Activated naive CD8-positive, alpha-beta T cell treated with anti-CD3 and anti-CD28 coated beads for 36 hours (primary cell): ENCODE results near the gene GYPC. TPM values are rescaled to one million over a fixed set of nuclear protein-coding genes. Genes with fewer than 3 reads are reported as not detected.

Experiments used
- DNase-seq: peaks from one replicate; pipeline ENCODE4 v3.0.0; 2021
- H3K27ac Mint-ChIP-seq: one replicate; pipeline ENCODE4 v1.8.0; 2022; ENCODE audit warnings: mild to moderate bottlenecking, moderate library complexity, mixed read lengths
- H3K27me3 Mint-ChIP-seq: one replicate; pipeline ENCODE4 v1.8.0; 2022; ENCODE audit warnings: mild to moderate bottlenecking, mixed read lengths
- H3K36me3 Mint-ChIP-seq: one replicate; pipeline ENCODE4 v1.8.0; 2021; ENCODE audit warnings: mild to moderate bottlenecking, mixed read lengths
- H3K4me1 Mint-ChIP-seq: one replicate; pipeline ENCODE4 v1.8.0; 2021; ENCODE audit warnings: mixed read lengths
- H3K4me3 Mint-ChIP-seq: one replicate; pipeline ENCODE4 v1.8.0; 2022; ENCODE audit warnings: mild to moderate bottlenecking, moderate library complexity, mixed read lengths
- H3K9me3 Mint-ChIP-seq: one replicate; pipeline ENCODE4 v1.8.0; 2022; ENCODE audit warnings: mixed read lengths
- total RNA-seq, 2 experiments: library from RNA; stranded (reverse); gene quantifications; one replicate each; pipeline ENCODE4 v1.2.3, GENCODE V29; 2021

GYPC gene
- total RNA-seq, 2 experiments from 2014 or later, result 171 to 179 TPM

DNA sequence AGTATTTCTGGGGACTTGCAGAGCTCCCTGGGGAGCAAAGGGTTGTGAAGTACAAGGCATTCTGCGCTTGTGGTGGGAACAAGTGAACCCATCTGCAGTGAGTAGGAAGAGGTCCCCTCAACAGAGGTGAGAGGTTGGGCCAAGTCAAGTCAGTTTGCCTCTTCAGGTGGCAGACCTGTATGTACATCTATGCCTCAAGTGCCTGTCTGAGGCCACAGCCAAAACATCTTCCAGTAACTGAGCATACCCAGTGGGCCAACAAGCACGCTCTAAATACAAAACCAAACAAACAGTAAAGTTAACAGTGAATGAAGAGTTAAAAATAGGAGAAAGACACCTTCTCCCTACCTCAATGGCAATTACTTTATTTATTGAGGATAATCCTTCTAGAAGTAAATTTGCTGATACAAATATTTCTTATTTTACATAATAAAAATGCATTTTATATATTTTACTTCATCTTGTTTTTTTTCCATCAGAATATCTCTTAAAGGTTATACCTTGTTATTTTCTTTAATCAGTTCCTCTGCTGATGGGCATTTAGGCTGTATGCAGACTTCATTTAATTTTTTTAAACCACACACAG lies 2.5 kb downstream of the GYPC start:
- DNase-seq, result no peak
- Mint-ChIP-seq H3K4me1 (peaks cover 64% of the 10 kb centered on the region), H3K27ac (peak overlapping the region; percentile 98), H3K27me3 (no peaks in the 10 kb centered on the region), H3K36me3 (peaks cover 57% of the 10 kb centered on the region), H3K9me3 (no peaks in the 10 kb centered on the region), H3K4me3 (peak overlapping the region; percentile 97)

DNA sequence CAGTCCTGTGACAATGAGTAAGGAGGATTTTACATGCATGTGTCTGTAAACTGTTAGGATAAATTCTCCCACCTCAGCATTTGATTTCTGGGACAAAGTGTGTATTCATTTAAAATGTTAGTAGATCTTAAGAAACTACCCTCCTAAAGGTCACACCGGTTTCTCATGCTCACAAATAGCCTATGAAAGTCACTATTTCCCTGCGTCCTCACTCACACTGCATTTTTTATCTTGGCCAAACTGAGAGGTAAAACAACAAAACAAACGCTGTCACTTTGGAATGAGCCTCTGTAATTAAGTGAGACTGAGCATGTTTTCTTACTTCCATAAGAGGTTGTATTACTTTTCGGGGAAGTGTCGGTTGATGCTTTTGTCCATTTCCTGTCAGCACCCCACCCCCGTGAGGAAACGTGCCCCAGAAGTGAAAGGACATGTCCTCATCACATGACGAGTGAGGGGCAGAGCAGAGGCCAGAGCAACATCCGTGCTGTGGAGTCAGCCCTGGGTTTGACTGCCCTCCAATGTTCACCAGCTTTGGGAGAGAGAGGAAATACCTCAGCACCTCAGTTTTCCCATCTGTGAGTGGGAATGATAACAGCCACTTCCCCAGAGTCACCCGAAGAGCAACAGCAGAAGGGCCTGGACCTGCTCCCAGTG lies 3.1 kb downstream of the GYPC start:
- Mint-ChIP-seq H3K27ac (peak overlapping the region; percentile 96), H3K9me3 (no peaks in the 10 kb centered on the region), H3K4me3 (peak overlapping the region; percentile 80), H3K36me3 (peaks cover 63% of the 10 kb centered on the region), H3K27me3 (no peaks in the 10 kb centered on the region), H3K4me1 (peaks cover 70% of the 10 kb centered on the region)
- DNase-seq, result peak; percentile 72

DNA sequence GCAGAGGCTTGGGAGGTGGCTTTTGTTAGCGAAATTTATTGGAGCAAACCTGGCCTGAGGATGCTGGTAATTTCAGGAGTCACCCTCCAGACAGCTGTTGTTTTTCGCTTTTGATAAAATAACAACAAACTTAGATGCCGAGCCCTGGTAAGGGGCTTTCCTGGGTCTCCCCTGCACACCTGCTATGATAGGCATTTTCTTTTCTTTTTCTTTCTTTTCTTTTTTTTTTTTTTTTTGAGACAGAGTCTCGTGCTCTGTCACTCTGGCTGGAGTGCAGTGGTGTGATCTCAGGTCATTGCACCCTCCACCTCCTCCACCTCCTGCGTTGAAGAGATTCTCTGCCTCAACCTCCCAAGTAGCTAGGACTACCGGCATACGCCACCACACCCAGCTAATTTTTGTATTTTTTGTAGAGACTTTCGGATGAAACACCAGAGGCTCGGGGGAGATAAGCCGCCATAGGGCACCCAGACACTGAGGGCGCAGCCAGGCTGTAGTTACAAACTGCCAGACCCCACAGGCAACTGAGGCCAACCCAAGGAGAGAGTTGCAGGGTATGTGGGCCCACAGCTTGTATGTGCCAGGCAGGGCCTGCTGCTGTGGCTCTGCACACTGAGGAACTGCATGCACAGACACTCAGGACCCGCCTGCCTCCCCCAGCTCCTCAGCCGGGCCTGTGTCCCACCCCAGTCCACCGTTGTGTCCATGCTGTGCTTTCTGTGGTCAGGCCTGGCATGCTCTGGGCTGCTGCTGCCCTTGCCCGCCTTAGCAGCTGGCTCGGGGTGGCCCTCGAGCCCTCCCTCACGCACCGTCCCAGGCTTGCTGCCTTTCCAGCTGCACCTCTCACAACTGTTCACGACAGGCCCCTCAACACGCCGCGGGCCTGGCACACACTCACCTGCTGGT lies 3.9 kb downstream of the GYPC start:
- peak overlapping the region; percentile 96 for H3K27ac Mint-ChIP-seq
- H3K36me3 Mint-ChIP-seq, result peaks cover 68% of the 10 kb centered on the region
- peaks cover 78% of the 10 kb centered on the region for H3K4me1 Mint-ChIP-seq
- peak overlapping the region; percentile 80 for H3K4me3 Mint-ChIP-seq
- H3K27me3 Mint-ChIP-seq, result no peaks in the 10 kb centered on the region
- no peak for DNase-seq
- H3K9me3 Mint-ChIP-seq, result no peaks in the 10 kb centered on the region

DNA sequence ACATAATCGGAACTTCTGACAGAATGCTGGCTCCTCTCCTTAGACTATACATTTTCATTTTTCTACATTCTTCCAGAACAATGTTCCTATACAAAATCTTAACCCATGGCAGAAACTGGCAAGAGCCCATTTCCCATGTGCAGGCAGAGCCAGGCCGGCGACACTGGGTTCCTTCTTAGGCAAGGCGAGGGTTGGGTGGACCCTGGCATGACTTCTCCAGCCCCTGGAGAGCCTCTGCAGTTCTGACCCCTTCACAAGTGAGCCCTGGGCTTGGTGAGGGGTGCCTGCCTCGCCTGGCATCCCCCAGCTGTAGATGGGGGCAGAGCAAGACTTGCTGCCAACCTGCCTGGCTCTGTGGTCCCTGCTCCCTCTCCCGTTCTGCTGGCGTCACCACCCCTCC lies 5.0 kb downstream of the GYPC start:
- no peaks in the 10 kb centered on the region for H3K9me3 Mint-ChIP-seq
- H3K36me3 Mint-ChIP-seq, result peaks cover 73% of the 10 kb centered on the region
- peak overlapping the region; percentile 96 for H3K27ac Mint-ChIP-seq
- peaks cover 79% of the 10 kb centered on the region for H3K4me1 Mint-ChIP-seq
- no peaks in the 10 kb centered on the region for H3K27me3 Mint-ChIP-seq
- DNase-seq, result no peak
- peak overlapping the region; percentile 44 for H3K4me3 Mint-ChIP-seq

DNA sequence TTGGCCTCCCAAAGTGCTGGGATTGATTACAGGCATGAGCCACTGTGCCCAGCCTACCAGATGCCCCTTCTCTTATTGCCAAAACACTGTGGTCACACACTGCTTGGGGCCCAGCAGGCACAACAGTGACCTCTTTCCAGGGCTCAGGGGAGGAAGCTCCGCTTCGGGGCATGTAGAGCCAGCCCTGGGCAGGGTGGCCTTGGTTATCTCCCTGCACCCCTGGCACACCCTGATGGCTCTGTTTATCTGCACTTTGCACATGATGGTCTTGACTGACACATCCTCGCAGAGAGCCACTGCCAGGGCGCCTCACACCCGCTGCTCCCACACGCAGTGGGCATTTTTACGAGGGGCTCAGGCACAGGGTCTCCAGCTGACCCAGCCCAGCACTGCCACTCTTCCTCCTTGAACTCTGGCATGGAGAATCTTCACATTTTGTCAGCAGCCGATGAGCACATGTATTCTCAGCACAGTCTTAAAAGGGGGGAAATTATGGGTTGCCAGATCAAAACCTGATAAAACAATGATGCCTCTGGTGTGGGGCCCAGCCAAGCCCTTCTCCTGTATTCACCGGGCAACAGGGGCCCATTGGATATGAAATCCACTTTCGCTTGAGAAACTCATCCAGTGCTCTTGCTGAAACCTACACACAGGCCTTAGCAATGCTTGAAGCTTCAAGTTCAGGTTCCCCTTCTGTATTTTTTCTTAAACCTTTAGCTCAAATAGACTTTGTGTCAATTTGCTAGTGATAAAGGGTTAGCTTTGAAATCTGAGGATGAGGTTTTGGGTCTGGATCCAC lies 5.9 kb downstream of the GYPC start:
- H3K27me3 Mint-ChIP-seq, result no peaks in the 10 kb centered on the region
- peaks cover 75% of the 10 kb centered on the region for H3K36me3 Mint-ChIP-seq
- no peak for DNase-seq

DNA sequence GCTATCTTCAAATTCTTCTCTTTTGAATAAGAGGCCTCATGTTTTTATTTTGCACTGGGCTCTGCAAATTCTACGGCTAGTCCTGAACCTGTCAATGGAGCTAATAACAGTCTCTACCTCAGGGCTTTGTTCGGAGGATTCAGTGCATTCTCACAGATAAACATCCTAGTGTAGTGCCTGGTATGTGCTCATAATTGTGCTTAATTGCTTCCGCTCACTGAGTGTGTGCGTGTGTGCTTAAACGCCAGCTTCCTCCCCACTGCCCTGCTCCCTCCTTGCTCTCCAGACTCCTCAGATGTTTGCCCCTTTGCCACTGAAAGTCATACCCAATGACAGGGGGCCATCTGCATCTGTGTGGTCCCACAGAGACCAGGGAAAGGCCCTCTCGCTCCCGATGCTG lies 6.7 kb downstream of the GYPC start:
- peak overlapping the region; percentile 66 for H3K4me3 Mint-ChIP-seq
- DNase-seq, result no peak
- H3K27ac Mint-ChIP-seq, result peak overlapping the region; percentile 96
- H3K4me1 Mint-ChIP-seq, result peaks cover 90% of the 10 kb centered on the region
- no peaks in the 10 kb centered on the region for H3K27me3 Mint-ChIP-seq
- no peaks in the 10 kb centered on the region for H3K9me3 Mint-ChIP-seq
- peaks cover 72% of the 10 kb centered on the region for H3K36me3 Mint-ChIP-seq

More for the DNA sequence above, 5.9 kb downstream of the GYPC start:
- Mint-ChIP-seq H3K9me3 (no peaks in the 10 kb centered on the region), H3K4me1 (peaks cover 87% of the 10 kb centered on the region), H3K27ac (peak overlapping the region; percentile 96), H3K4me3 (peak overlapping the region; percentile 66)

DNA sequence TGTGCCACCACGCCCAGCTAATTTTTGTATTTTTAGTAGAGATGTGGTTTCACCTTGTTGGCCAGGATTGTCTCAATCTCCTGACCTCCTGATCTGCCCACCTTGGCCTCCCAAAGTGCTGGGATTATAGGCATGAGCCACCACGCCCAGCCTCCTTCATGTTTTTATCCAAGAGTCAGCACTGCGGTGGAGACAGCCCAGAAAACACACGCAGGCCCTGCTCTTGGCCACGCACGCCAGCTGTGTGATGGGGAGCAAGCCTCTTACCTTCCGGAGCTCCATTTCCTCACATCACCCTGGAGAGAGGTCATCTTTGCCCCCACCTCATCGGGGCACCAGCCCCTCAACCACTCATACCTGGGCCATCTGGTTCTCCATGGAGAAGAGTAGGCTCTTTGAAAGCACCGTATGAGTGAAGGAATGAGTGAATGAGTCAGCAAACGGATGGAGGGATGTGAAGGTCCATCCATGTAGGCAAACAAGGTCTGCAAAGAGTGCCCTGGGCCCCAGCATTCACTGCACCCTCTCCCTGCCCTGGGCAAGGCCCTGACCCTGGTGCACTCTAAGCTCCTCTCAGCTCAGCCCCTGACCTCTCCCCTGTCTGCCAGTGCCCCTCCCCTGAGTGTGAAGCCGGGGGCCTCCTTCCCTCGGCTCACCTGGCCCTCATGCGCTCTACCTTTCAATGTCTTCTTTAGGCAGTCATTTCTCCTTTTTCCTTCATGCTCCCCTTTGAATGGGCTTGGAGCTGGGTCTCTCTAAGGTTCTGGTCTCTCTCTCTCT lies 7.4 kb downstream of the GYPC start:
- peaks cover 88% of the 10 kb centered on the region for H3K4me1 Mint-ChIP-seq
- peaks cover 71% of the 10 kb centered on the region for H3K36me3 Mint-ChIP-seq
- no peaks in the 10 kb centered on the region for H3K27me3 Mint-ChIP-seq
- no peak for DNase-seq
- peak overlapping the region; percentile 96 for H3K27ac Mint-ChIP-seq
- H3K4me3 Mint-ChIP-seq, result peak overlapping the region; percentile 66
- no peaks in the 10 kb centered on the region for H3K9me3 Mint-ChIP-seq

DNA sequence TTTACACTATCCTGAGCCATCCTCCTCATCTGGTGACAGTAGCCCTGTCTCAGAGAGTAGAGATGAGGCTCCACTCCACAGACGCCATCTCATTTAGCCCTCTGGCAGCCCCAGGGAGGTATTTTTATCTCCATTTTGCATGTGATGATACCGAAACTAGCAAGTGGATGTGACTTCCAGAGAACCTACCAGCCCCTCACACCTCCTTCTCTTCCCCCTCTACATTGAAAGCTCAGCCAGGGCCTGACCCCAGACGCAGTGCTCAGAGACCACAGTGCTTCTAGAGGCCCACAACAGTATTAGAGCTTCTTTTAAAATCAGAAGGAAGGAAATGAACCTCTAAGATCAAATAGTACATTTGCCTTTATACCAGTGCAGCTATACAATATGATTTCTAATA lies 8.3 kb downstream of the GYPC start:
- peak overlapping the region; percentile 96 for H3K27ac Mint-ChIP-seq
- H3K4me3 Mint-ChIP-seq, result peak overlapping the region; percentile 66
- peak; percentile 44 for DNase-seq
- H3K9me3 Mint-ChIP-seq, result no peaks in the 10 kb centered on the region
- H3K36me3 Mint-ChIP-seq, result peaks cover 67% of the 10 kb centered on the region
- no peaks in the 10 kb centered on the region for H3K27me3 Mint-ChIP-seq
- H3K4me1 Mint-ChIP-seq, result peaks cover 85% of the 10 kb centered on the region

DNA sequence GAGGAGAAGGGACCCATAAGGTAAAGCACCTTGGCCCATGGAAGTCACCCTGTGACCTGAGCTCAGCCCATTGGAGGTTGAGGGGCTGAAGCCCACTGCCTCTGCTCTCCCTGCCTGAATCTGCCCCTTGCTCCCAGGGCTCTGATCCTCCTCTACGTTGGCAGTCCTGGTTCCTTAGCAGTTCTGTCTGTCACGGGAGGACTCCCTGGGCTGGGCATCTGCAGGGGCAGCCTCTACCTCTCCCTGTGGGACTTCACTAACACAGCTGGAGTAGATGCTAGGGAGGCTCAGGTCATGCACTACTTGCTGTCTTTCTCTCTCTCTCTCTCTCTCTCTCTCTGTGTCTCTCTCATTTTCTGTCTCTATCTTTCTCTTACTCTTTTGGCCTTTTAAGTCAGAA lies 8.7 kb downstream of the GYPC start:
- Mint-ChIP-seq H3K9me3 (no peaks in the 10 kb centered on the region), H3K36me3 (peaks cover 66% of the 10 kb centered on the region), H3K4me1 (peaks cover 81% of the 10 kb centered on the region), H3K27me3 (no peaks in the 10 kb centered on the region), H3K27ac (peak overlapping the region; percentile 96), H3K4me3 (peak overlapping the region; percentile 66)
- DNase-seq, result no peak

DNA sequence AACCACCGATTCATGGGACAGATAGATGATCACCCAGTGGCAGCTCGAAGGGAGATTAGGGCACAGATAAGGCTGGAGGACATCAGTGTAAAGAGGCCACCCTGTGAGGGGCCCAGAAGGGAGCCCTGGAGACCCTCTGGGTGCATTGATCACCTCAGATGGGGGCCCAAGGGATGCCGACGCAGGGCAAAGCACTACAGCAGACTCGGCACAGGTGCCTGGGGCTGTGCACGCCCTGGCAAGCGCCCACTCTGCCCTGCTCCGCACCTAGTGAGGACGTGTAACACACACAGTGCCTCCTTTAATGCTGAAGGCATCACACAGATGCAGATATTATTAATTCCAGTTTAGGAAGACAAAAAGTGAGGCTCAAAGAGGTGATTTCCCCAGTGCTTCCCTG lies 9.5 kb downstream of the GYPC start:
- H3K4me1 Mint-ChIP-seq, result peaks cover 78% of the 10 kb centered on the region
- peak overlapping the region; percentile 18 for H3K4me3 Mint-ChIP-seq
- peak overlapping the region; percentile 87 for H3K27ac Mint-ChIP-seq
- DNase-seq, result no peak
- peaks cover 62% of the 10 kb centered on the region for H3K36me3 Mint-ChIP-seq
- no peaks in the 10 kb centered on the region for H3K27me3 Mint-ChIP-seq
- H3K9me3 Mint-ChIP-seq, result no peaks in the 10 kb centered on the region

DNA sequence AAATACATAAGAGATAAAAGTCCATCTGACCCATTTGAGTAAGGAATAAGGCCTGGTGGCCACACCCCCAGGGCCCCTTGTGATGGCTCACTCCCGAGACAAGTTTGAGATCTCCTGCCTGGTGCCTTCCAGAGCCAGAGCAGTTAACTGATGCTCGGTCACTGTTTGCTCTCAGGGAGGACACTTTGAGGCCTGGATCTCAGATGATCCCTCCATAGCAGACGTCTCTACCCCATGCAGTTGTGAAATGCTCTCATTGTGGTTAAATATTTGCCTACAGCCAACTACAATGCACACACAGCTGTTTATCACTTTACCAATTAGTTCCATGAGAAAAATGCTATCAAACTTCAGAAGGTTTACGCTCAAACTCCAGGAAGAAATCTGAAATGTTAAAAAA lies 12.3 kb downstream of the GYPC start:
- DNase-seq, result no peak
- Mint-ChIP-seq H3K36me3 (peaks cover 47% of the 10 kb centered on the region), H3K4me1 (peaks cover 59% of the 10 kb centered on the region), H3K27ac (no peak overlapping the region), H3K4me3 (no peak overlapping the region), H3K9me3 (no peaks in the 10 kb centered on the region), H3K27me3 (no peaks in the 10 kb centered on the region)

DNA sequence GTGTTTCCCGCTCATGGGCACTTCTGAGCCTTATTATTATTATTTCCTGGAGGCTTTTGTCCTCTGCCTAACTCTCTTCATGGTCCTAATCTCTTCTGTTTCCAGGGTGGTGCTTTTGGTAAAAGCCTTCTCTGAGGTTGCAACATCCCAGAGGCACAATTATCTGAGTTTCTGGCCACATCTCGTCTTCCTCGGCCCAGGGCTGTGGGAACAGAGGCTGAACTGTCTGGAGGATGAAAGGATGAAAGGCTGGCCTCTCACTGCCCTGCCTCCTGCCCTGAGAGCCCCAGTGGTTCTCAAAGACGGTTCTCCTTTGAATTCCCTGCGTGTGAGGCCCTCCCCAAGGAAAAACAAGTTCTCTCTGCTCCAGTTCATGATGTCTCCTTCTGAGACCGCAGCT lies 13.8 kb downstream of the GYPC start:
- Mint-ChIP-seq H3K4me1 (peaks cover 44% of the 10 kb centered on the region), H3K9me3 (peaks cover 3% of the 10 kb centered on the region), H3K27ac (peak overlapping the region; percentile 5), H3K36me3 (peaks cover 52% of the 10 kb centered on the region), H3K27me3 (no peaks in the 10 kb centered on the region), H3K4me3 (no peak overlapping the region)
- no peak for DNase-seq

DNA sequence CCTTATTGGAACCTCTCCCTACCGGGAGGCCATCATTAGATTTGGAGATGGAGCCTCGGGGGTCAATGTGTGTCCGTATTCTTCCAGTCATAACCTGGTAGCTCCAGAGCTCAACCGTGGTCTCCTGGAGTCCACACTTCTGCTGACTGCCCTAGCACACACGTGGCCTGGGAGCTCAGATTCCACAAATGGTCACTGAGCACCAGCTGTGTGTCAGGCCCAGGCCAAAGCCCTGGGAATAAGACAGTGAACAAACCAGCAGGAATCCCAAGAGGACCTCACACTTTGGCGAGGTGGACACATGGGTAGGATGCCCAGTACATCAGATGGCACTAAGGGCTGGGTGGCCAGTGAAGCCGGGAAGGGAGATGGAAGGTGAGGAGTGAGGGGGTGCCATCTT lies 15.5 kb downstream of the GYPC start:
- Mint-ChIP-seq H3K27me3 (no peaks in the 10 kb centered on the region), H3K27ac (no peak overlapping the region), H3K4me3 (no peak overlapping the region), H3K4me1 (peaks cover 37% of the 10 kb centered on the region), H3K36me3 (peaks cover 60% of the 10 kb centered on the region), H3K9me3 (peaks cover 8% of the 10 kb centered on the region)
- DNase-seq, result no peak

DNA sequence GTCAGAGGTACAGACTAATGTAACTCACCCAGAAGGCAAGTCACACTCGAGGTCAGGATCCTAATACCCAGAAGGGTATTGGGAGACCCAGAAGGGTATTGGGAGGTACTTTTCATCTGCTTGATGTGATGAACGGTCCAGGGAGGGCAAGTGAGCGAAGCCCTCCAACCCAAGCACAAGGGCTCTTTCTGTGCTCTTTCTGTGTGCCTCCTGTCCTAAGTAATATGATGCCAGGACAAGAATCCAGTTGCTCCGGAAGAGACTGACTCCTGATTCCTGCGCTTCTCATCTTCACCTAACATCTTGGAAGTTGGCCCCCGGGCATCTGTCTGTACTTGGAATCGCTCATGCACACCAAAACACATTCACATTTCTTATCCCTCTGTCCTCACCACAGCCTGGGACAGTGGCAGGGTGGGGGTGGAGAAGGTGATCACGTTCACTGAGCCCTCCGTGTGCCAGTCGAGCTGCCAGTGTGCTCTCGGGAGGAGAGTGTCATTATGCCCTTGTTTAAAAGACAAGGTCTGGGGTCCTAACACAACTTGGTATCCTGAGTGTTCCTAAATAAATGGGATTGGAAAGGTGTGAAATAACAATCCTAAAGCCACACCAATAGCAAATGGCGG lies 17.1 kb downstream of the GYPC start:
- DNase-seq, result no peak
- Mint-ChIP-seq H3K9me3 (peaks cover 8% of the 10 kb centered on the region), H3K27me3 (no peaks in the 10 kb centered on the region), H3K36me3 (peaks cover 58% of the 10 kb centered on the region), H3K27ac (no peak overlapping the region), H3K4me1 (peaks cover 35% of the 10 kb centered on the region), H3K4me3 (no peak overlapping the region)
